Nephron (organoid): ENCODE results near the gene ROCK2.
"Not testable (repeated sequence)": the region's sequence is repeated elsewhere in the genome, so short reads cannot be mapped to it uniquely, and the experiment has no call there.

Source experiments
- H3K27ac Mint-ChIP-seq, 3 experiments: 2 replicates each; pipeline ENCODE4 v1.8.0; 2020; ENCODE audit warnings: mixed read lengths in 3 of 3, mild to moderate bottlenecking in 2 of 3, moderate library complexity in 1 of 3
- H3K27me3 Mint-ChIP-seq: 2 replicates; pipeline ENCODE4 v1.8.0; 2021; ENCODE audit warnings: low read depth, mild to moderate bottlenecking, moderate library complexity, mixed read lengths
- H3K36me3 Mint-ChIP-seq: 2 replicates; pipeline ENCODE4 v1.8.0; 2020; ENCODE audit warnings: low read depth, mixed read lengths
- H3K4me1 Mint-ChIP-seq: 2 replicates; pipeline ENCODE4 v1.8.0; 2020; ENCODE audit warnings: mixed read lengths
- H3K4me3 Mint-ChIP-seq, 3 experiments: 2 replicates each; pipeline ENCODE4 v1.8.0; 2020; ENCODE audit warnings: mild to moderate bottlenecking in 3 of 3, mixed read lengths in 3 of 3, moderate library complexity in 2 of 3
- H3K9me3 Mint-ChIP-seq: 2 replicates; pipeline ENCODE4 v1.8.0; 2020; ENCODE audit warnings: mixed read lengths
- CTCF ChIP-seq, 3 experiments: fragments of 200-600 bp; sonication (generic); IDR thresholded peaks; one replicate each; pipeline ENCODE4 v1.5.0; 2021; ENCODE audit warnings: antibody characterized with exemption in 3 of 3; ENCODE audit not compliant: unreplicated experiment in 3 of 3

The ROCK2 gene

GRCh38 chr2:11264007-11264406, 80.4 kb downstream of the ROCK2 start:
- Mint-ChIP-seq H3K4me3 (no peak overlapping the region), H3K27me3 (no peaks in the 10 kb centered on the region), H3K36me3 (peaks cover 46% of the 10 kb centered on the region), H3K9me3 (no peaks in the 10 kb centered on the region), H3K27ac (no peak overlapping the region), H3K4me1 (no peaks in the 10 kb centered on the region)
- TF ChIP-seq CTCF (IDR thresholded peaks at IDR 0.05; ENCODE audit: unreplicated experiment in 3 of 3), result no peak

- Mint-ChIP-seq H3K36me3 (peaks cover 38% of the 10 kb centered on the region), H3K9me3 (no peaks in the 10 kb centered on the region), H3K4me3 (no peak overlapping the region), H3K27ac (no peak overlapping the region), H3K27me3 (no peaks in the 10 kb centered on the region), H3K4me1 (no peaks in the 10 kb centered on the region)
- no peak for TF ChIP-seq CTCF (IDR thresholded peaks at IDR 0.05; ENCODE audit: unreplicated experiment in 3 of 3)
Observed at GRCh38 chr2:11263177-11263576, 81.3 kb downstream of the ROCK2 start.

GRCh38 chr2:11262438-11262837, 82.0 kb downstream of the ROCK2 start:
- H3K9me3 Mint-ChIP-seq, H3K27ac Mint-ChIP-seq, H3K27me3 Mint-ChIP-seq, H3K4me1 Mint-ChIP-seq, H3K4me3 Mint-ChIP-seq: not testable (repeated sequence)
- peaks cover 34% of the 10 kb centered on the region for H3K36me3 Mint-ChIP-seq

- H3K4me3 Mint-ChIP-seq, H3K4me1 Mint-ChIP-seq, H3K9me3 Mint-ChIP-seq, H3K27ac Mint-ChIP-seq, H3K27me3 Mint-ChIP-seq: not testable (repeated sequence)
- H3K36me3 Mint-ChIP-seq, result peaks cover 43% of the 10 kb centered on the region
Observed at GRCh38 chr2:11261564-11261963, 82.9 kb downstream of the ROCK2 start.

- TF ChIP-seq CTCF (IDR thresholded peaks at IDR 0.05; ENCODE audit: unreplicated experiment in 3 of 3), result no peak
- Mint-ChIP-seq H3K4me1 (no peaks in the 10 kb centered on the region), H3K27me3 (no peaks in the 10 kb centered on the region), H3K9me3 (no peaks in the 10 kb centered on the region), H3K27ac (no peak overlapping the region), H3K36me3 (peaks cover 49% of the 10 kb centered on the region), H3K4me3 (no peak overlapping the region)
Observed at GRCh38 chr2:11260979-11261378, 83.5 kb downstream of the ROCK2 start.

GRCh38 chr2:11257964-11258363, 86.5 kb downstream of the ROCK2 start:
- Mint-ChIP-seq H3K4me3 (no peak overlapping the region), H3K9me3 (no peaks in the 10 kb centered on the region), H3K4me1 (no peaks in the 10 kb centered on the region), H3K36me3 (peaks cover 35% of the 10 kb centered on the region), H3K27ac (no peak overlapping the region), H3K27me3 (no peaks in the 10 kb centered on the region)
- TF ChIP-seq CTCF (IDR thresholded peaks at IDR 0.05; ENCODE audit: unreplicated experiment in 3 of 3), result no peak

- no peak overlapping the region for H3K27ac Mint-ChIP-seq
- no peaks in the 10 kb centered on the region for H3K9me3 Mint-ChIP-seq
- H3K27me3 Mint-ChIP-seq, result no peaks in the 10 kb centered on the region
- TF ChIP-seq CTCF (IDR thresholded peaks at IDR 0.05; ENCODE audit: unreplicated experiment in 3 of 3), result no peak
- no peaks in the 10 kb centered on the region for H3K4me1 Mint-ChIP-seq
- peaks cover 33% of the 10 kb centered on the region for H3K36me3 Mint-ChIP-seq
- no peak overlapping the region for H3K4me3 Mint-ChIP-seq
Observed at GRCh38 chr2:11257078-11257477, 87.4 kb downstream of the ROCK2 start.
